ENCODE results near the gene C9orf85.
"Not testable (repeated sequence)": the region's sequence is repeated elsewhere in the genome, so short reads cannot be mapped to it uniquely, and the experiment has no call there.

Gene C9orf85

GRCh38 chr9:71954652-71955051 lies 43.2 kb downstream of the C9orf85 start:
- H3K4me1 ChIP-seq (ENCODE audit: control insufficient read depth in 1 of 2, insufficient read depth in 2 of 2, low read length in 2 of 2); H3K9me3 ChIP-seq (ENCODE audit: control insufficient read depth in 1 of 2, low read length in 2 of 2); H3K4me3 ChIP-seq (ENCODE audit: low read depth in 1 of 2, low read length in 2 of 2); H3K27ac ChIP-seq (ENCODE audit: low read length); H3K36me3 ChIP-seq (ENCODE audit: control insufficient read depth in 1 of 2, insufficient read depth in 2 of 2, low read length in 2 of 2); H3K27me3 ChIP-seq (ENCODE audit: low read depth, low read length): not testable (repeated sequence)

DNA sequence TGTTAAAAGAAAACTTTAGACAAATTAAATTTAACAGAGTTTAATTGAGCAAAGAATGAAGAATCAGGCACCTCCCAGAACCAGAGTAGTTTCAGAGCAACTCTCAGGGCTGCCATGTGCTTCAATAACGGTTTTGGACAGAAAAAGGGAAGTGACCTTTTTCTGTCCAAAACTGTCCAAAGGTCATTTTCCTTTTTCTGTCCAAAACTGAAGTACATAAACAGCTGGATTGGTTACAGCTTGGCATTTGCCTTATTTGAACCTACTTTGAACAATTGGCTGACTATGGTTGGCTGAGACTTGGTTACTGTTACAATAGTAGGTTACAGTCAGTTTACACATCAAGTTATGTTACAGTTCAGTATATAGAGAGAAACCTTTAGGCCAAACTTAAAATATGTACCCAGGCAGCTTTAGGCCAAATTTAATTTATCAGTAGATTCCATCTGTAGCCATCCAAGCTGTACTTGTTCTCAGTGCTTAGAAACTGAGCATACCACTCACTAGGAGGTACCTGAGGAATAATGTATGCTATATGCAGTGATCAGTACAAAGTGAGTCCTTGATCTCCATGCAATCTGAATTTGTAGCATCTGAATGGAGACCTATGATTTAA lies 44.0 kb downstream of the C9orf85 start:
- Histone ChIP-seq H3K4me3 (ENCODE audit: low read depth in 1 of 2, low read length in 2 of 2) (no peak overlapping the region), H3K9me3 (ENCODE audit: control insufficient read depth in 1 of 2, low read length in 2 of 2) (no peaks in the 10 kb centered on the region), H3K27ac (ENCODE audit: low read length) (no peak overlapping the region)

DNA sequence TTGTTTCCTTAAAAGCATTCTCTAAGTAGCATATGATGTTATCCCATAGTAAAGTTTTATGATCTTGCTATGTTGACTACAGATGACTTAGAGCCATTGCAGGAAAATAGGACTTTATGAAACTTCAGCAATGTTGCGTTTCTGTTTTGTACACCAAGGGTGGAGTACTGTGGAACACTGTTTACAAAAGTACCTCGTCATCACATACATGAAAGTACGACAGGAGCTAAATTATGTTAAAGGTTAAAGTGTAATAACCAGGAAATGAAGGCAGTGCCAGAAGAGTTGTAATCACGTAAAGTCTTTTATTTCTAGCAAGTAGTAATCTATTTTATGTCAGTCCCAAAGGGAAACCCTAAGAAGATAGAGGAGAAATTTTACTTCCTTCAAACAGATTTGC lies 50.9 kb downstream of the C9orf85 start:
- H3K4me1 ChIP-seq (ENCODE audit: control insufficient read depth in 1 of 2, insufficient read depth in 2 of 2, low read length in 2 of 2) = no peaks in the 10 kb centered on the region
- peak overlapping the region; percentile 39 for H3K27ac ChIP-seq (ENCODE audit: low read length)
- no peaks in the 10 kb centered on the region for H3K27me3 ChIP-seq (ENCODE audit: low read depth, low read length)
- H3K36me3 ChIP-seq (ENCODE audit: control insufficient read depth in 1 of 2, insufficient read depth in 2 of 2, low read length in 2 of 2) = peaks cover 4 to 8% of the 10 kb centered on the region in 2 donors
- H3K4me3 ChIP-seq (ENCODE audit: low read depth in 1 of 2, low read length in 2 of 2) = no peak overlapping the region
- no peaks in the 10 kb centered on the region for H3K9me3 ChIP-seq (ENCODE audit: control insufficient read depth in 1 of 2, low read length in 2 of 2)

More for the DNA sequence above, 44.0 kb downstream of the C9orf85 start:
- H3K4me1 ChIP-seq (ENCODE audit: control insufficient read depth in 1 of 2, insufficient read depth in 2 of 2, low read length in 2 of 2) = no peaks in the 10 kb centered on the region
- H3K27me3 ChIP-seq (ENCODE audit: low read depth, low read length) = no peaks in the 10 kb centered on the region
- peaks cover 0 to 4% of the 10 kb centered on the region in 2 donors for H3K36me3 ChIP-seq (ENCODE audit: control insufficient read depth in 1 of 2, insufficient read depth in 2 of 2, low read length in 2 of 2)

DNA sequence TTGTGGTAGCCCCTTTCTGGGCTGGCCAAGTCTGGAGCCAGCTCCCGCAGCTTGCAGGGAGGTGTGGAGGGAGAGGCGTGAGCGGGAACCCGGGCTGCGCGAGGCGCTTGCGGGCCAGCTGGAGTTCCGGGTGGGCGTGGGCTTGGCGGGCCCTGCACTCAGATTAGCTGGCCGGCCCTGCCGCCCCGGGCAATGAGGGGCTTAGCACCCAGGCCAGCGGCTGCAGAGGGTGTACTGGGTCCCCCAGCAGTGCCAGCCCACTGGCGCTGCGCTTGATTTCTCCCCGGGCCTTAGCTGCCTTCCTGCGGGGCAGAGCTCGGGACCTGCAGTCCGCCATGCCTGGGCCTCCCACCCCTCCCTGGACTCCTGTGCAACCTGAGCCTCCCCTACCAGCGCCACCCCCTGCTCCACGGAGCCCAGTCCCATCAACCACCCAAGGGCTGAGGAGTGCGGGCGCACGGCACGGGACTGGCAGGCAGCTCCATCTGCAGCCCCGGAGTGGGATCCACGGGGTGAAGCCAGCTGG lies 52.1 kb downstream of the C9orf85 start:
- H3K4me3 ChIP-seq (ENCODE audit: low read depth in 1 of 2, low read length in 2 of 2); H3K36me3 ChIP-seq (ENCODE audit: control insufficient read depth in 1 of 2, insufficient read depth in 2 of 2, low read length in 2 of 2); H3K4me1 ChIP-seq (ENCODE audit: control insufficient read depth in 1 of 2, insufficient read depth in 2 of 2, low read length in 2 of 2); H3K27ac ChIP-seq (ENCODE audit: low read length); H3K27me3 ChIP-seq (ENCODE audit: low read depth, low read length); H3K9me3 ChIP-seq (ENCODE audit: control insufficient read depth in 1 of 2, low read length in 2 of 2): not testable (repeated sequence)

- Histone ChIP-seq H3K9me3 (ENCODE audit: control insufficient read depth in 1 of 2, low read length in 2 of 2) (peaks cover 0 to 9% of the 10 kb centered on the region in 2 donors), H3K4me3 (ENCODE audit: low read depth in 1 of 2, low read length in 2 of 2) (no peak overlapping the region), H3K27me3 (ENCODE audit: low read depth, low read length) (no peaks in the 10 kb centered on the region), H3K4me1 (ENCODE audit: control insufficient read depth in 1 of 2, insufficient read depth in 2 of 2, low read length in 2 of 2) (no peaks in the 10 kb centered on the region), H3K36me3 (ENCODE audit: control insufficient read depth in 1 of 2, insufficient read depth in 2 of 2, low read length in 2 of 2) (peaks cover 0 to 12% of the 10 kb centered on the region in 2 donors), H3K27ac (ENCODE audit: low read length) (no peak overlapping the region)
These were observed 54.0 kb downstream of the C9orf85 start for GRCh38 chr9:71965403-71965802.

GRCh38 chr9:71966601-71967000 lies 55.2 kb downstream of the C9orf85 start:
- Histone ChIP-seq H3K4me1 (ENCODE audit: control insufficient read depth in 1 of 2, insufficient read depth in 2 of 2, low read length in 2 of 2) (no peaks in the 10 kb centered on the region), H3K9me3 (ENCODE audit: control insufficient read depth in 1 of 2, low read length in 2 of 2) (peaks cover 0 to 9% of the 10 kb centered on the region in 2 donors), H3K4me3 (ENCODE audit: low read depth in 1 of 2, low read length in 2 of 2) (no peak overlapping the region), H3K27ac (ENCODE audit: low read length) (no peak overlapping the region), H3K36me3 (ENCODE audit: control insufficient read depth in 1 of 2, insufficient read depth in 2 of 2, low read length in 2 of 2) (peaks cover 0 to 12% of the 10 kb centered on the region in 2 donors), H3K27me3 (ENCODE audit: low read depth, low read length) (no peaks in the 10 kb centered on the region)

- Histone ChIP-seq H3K4me1 (ENCODE audit: control insufficient read depth in 1 of 2, insufficient read depth in 2 of 2, low read length in 2 of 2) (no peaks in the 10 kb centered on the region), H3K4me3 (ENCODE audit: low read depth in 1 of 2, low read length in 2 of 2) (no peak overlapping the region), H3K36me3 (ENCODE audit: control insufficient read depth in 1 of 2, insufficient read depth in 2 of 2, low read length in 2 of 2) (peaks cover 0 to 12% of the 10 kb centered on the region in 2 donors), H3K9me3 (ENCODE audit: control insufficient read depth in 1 of 2, low read length in 2 of 2) (peaks cover 0 to 9% of the 10 kb centered on the region in 2 donors), H3K27me3 (ENCODE audit: low read depth, low read length) (no peaks in the 10 kb centered on the region), H3K27ac (ENCODE audit: low read length) (no peak overlapping the region)
These were observed 57.2 kb downstream of the C9orf85 start for GRCh38 chr9:71968541-71969090.

DNA sequence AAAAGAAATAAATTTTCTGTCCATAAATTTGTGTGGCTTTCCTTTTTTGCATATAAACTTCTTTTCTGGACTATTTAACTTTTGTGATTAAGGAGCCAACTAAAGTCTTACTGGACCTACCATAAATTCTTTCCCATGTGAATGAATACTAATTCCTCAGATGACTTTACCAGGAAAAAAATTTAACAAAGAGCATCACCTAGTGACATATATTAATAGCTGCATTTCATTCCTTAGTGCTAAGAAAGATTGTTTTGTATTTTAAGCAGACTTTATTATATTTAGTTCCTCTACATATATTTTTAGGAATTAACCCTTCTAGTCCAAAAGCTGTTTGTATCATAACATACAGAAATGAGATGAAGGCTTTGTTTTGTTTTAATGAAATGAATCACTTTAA lies 64.4 kb downstream of the C9orf85 start:
- Histone ChIP-seq H3K27me3 (ENCODE audit: low read depth, low read length) (no peaks in the 10 kb centered on the region), H3K4me3 (ENCODE audit: low read depth in 1 of 2, low read length in 2 of 2) (no peak overlapping the region), H3K27ac (ENCODE audit: low read length) (no peak overlapping the region), H3K36me3 (ENCODE audit: control insufficient read depth in 1 of 2, insufficient read depth in 2 of 2, low read length in 2 of 2) (peaks cover 0 to 4% of the 10 kb centered on the region in 2 donors), H3K4me1 (ENCODE audit: control insufficient read depth in 1 of 2, insufficient read depth in 2 of 2, low read length in 2 of 2) (peaks cover 0 to 6% of the 10 kb centered on the region in 2 donors), H3K9me3 (ENCODE audit: control insufficient read depth in 1 of 2, low read length in 2 of 2) (no peaks in the 10 kb centered on the region)

DNA sequence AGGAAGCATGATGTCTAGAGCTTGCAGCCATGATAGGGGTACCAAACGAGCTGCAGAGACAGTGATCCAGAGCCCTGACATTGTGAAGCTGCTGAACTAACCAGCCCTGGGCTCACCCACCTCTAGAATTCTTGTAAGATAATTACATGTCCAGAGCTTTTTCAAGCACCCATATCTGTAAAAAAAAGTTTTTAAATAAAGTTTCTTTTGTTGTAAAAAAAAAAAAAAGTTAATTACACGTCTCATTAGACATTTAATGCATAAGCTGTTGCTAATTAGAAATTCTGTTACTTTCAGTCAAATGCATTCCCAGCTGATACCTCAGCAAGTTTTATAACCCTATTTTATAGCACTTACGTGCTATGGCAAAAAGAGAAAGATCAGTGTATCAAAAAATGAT lies 65.6 kb downstream of the C9orf85 start:
- no peaks in the 10 kb centered on the region for H3K9me3 ChIP-seq (ENCODE audit: control insufficient read depth in 1 of 2, low read length in 2 of 2)
- no peaks in the 10 kb centered on the region for H3K27me3 ChIP-seq (ENCODE audit: low read depth, low read length)
- peaks cover 0 to 6% of the 10 kb centered on the region in 2 donors for H3K4me1 ChIP-seq (ENCODE audit: control insufficient read depth in 1 of 2, insufficient read depth in 2 of 2, low read length in 2 of 2)
- H3K4me3 ChIP-seq (ENCODE audit: low read depth in 1 of 2, low read length in 2 of 2) = no peak overlapping the region
- no peak overlapping the region for H3K27ac ChIP-seq (ENCODE audit: low read length)
- H3K36me3 ChIP-seq (ENCODE audit: control insufficient read depth in 1 of 2, insufficient read depth in 2 of 2, low read length in 2 of 2) = peaks cover 0 to 4% of the 10 kb centered on the region in 2 donors

DNA sequence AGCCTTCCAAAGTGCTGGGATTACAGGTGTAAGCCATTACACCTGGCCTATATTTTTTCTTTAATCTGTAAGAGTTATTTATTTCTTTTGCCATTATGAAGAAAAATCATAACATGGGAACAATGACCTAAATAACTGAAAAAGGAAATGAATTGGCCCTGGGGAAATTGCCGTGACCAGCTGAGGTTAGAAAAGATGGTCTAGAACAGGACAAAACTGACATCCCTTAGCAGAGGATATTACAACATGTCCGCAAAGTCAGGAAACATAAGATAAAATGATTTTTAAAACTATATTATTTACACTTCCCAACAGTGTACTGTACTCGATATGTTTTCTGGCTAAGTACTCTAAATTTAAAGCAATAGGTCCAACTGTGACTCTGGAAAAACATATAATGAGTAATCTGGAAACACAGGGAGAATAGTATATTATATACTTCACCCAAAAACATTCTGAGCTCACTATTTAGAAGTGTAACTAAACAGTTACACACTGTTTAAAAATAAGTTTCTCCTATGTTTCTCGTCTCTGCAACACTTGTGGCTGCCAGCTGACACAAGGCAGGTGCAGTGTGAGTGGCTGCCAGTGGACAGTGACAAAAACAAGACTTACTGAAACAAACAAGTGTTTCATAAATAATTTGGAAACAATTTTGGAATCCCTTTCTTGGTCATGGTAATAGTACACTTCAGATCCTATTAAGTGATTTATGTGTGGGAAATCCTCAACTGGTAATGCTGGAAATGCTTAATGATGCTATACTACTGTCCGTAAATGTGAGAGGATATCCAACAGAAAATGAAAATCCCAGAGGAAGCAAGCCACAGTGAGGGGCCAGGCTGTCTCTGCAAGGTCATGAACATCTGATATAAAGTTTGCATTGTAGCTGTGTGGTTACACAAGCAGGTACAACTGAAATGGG lies 69.1 kb downstream of the C9orf85 start:
- no peak overlapping the region for H3K27ac ChIP-seq (ENCODE audit: low read length)
- H3K9me3 ChIP-seq (ENCODE audit: control insufficient read depth in 1 of 2, low read length in 2 of 2) = no peaks in the 10 kb centered on the region
- no peaks in the 10 kb centered on the region for H3K36me3 ChIP-seq (ENCODE audit: control insufficient read depth in 1 of 2, insufficient read depth in 2 of 2, low read length in 2 of 2)
- H3K4me1 ChIP-seq (ENCODE audit: control insufficient read depth in 1 of 2, insufficient read depth in 2 of 2, low read length in 2 of 2) = peaks cover 0 to 6% of the 10 kb centered on the region in 2 donors
- no peak overlapping the region for H3K4me3 ChIP-seq (ENCODE audit: low read depth in 1 of 2, low read length in 2 of 2)
- no peaks in the 10 kb centered on the region for H3K27me3 ChIP-seq (ENCODE audit: low read depth, low read length)

DNA sequence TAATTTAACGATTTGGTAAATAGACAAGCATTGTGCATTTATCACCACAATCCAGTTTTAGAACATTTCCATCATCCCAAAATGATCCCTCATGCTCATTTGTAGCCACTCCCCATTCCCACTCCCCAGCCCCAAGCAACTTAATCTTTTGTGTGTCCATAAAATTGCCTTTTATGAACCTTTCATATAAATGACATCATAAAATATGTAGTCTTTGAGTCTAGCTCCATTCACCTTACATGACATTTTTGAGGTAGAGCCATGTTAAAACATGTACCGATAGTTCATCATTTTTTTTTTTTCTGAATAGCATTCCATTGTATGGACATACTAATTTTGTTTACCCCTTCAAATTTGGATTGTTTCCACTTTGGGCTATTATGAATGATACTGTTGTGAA lies 70.5 kb downstream of the C9orf85 start:
- Histone ChIP-seq H3K27ac (ENCODE audit: low read length) (no peak overlapping the region), H3K4me1 (ENCODE audit: control insufficient read depth in 1 of 2, insufficient read depth in 2 of 2, low read length in 2 of 2) (peaks cover 0 to 6% of the 10 kb centered on the region in 2 donors), H3K36me3 (ENCODE audit: control insufficient read depth in 1 of 2, insufficient read depth in 2 of 2, low read length in 2 of 2) (no peaks in the 10 kb centered on the region), H3K9me3 (ENCODE audit: control insufficient read depth in 1 of 2, low read length in 2 of 2) (no peaks in the 10 kb centered on the region), H3K4me3 (ENCODE audit: low read depth in 1 of 2, low read length in 2 of 2) (no peak overlapping the region), H3K27me3 (ENCODE audit: low read depth, low read length) (no peaks in the 10 kb centered on the region)
